HG03280 (cell line): ENCODE data around the gene SHISA8.

Experiments used
- ATAC-seq: cut with Tn5 transposase; IDR thresholded peaks from one replicate; pipeline ENCODE4 v1.9.1; 2021; ENCODE audit warnings: mild to moderate bottlenecking, moderate library complexity; ENCODE audit not compliant: unreplicated experiment

Gene SHISA8

DNA sequence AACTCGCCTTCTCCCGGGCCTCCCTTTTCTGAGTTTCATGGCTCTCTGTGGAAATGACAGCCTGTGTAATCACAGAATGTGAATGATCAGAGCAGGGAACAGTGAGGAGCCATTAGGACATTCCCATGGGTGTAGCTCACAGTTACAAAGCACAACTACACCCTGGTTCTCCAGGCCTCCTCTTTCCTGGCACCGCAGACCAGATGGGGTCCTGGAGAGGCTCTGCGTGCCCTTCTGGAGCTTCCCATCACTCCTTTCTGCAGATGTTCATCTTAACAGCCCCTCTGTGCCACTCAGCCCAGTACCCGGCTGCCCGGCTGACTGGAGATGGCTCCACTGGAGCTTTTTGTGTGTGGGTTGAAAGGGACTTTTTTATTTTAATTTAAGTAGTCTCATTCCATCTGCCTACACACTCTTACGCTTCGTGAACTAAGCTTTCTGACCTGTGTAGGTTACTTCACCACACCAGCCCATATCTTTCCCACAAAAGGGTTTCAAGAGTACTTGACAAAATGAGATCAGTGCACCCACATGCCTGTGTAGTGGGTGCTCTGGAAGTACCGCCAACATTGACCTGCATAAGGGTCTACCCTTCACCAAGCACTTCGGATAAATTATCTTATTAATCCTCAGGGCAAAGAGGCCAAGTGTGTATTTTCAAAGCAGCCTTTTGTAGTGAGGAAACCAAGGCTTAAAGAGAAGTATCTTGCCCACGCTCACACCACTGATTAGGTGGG lies 52.2 kb downstream of the SHISA8 start:
- ATAC-seq, result peak; percentile 51

DNA sequence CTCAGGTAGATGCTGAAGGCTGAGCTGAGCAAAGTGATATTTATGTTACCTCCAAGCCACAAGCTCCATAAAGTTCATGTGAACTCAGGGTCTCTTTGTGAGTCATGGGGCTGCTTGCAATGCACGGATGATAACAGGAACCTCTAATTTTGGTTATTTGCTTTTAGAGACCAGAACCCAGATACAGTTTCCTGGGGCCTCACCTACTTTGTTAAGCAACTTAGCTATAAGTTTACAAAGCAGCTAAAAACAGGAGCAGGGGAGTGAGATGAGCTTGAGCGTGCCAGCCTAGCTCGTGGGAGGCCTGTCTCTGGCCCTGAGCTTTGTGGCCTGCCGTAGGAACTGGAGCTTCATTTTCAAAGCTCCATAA lies 52.7 kb downstream of the SHISA8 start:
- ATAC-seq, result peak; percentile 41
